HG03432 (cell line): ENCODE results near the gene SYNGR3.
A peak's percentile ranks its signal among the peaks of the same experiment; 100 is the strongest.
"Not testable (repeated sequence)": the region's sequence is repeated elsewhere in the genome, so short reads cannot be mapped to it uniquely, and the experiment has no call there.

Source experiments
- ATAC-seq: cut with Tn5 transposase; IDR thresholded peaks from one replicate; pipeline ENCODE4 v1.9.1; 2021; ENCODE audit warnings: mild to moderate bottlenecking, moderate library complexity; ENCODE audit not compliant: unreplicated experiment

SYNGR3 gene

DNA sequence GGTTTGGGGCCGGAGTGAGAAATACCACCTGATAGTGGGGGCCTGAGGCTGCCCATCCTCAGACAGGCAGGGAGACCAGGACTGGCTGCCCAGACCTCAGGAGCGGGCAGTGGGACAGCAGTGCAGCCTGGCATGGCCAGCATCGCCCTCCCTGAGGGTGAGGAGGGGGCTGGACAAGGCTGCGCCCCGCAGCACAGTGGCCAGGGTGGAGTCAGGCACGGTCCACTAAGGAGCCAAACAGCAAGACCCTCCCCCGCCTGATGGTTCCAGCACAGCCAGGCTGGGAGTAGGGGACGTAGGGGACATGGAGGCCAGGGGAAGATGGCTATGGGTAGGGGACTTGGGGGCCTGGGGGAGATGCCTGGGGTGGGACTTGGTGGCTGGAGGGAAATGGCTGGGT, 16.5 kb downstream of the SYNGR3 start:
- ATAC-seq = no peak

DNA sequence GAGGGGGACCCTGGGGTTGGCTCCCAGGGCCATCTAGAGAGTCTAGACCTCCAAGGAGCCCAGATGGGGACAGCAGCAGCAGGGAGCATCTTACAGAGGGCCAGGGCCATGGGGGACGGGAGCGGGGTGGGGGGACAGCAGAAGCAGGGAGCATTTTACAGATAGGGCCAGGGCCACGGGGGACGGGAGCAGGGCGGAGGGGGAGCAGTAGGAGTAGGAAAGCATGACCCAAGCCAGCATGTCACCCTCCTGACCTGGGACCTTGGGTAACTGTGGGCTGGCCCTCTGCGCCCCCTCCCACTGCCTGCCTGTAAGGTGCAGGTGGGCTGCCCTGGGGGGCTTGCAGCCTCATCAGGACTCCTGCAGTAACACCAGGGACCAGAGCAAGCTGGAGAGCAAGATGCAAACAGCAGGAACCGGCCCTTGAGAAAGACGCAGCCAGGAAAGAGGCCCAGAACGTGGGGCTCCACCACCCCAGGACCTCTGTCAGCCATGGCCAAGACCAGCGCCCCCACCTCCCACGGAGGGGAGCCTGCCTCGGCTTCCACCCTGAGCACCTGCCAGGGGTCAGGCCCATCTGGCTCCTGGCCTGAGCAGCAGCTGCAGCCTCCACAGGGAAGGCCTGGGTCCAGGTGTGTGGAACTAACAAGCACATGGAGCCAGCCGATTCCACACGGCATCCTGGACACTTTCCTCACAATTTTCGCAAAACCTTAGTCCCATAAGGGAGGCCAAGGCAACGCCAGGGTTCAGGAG, 17.5 kb downstream of the SYNGR3 start:
- no peak for ATAC-seq

DNA sequence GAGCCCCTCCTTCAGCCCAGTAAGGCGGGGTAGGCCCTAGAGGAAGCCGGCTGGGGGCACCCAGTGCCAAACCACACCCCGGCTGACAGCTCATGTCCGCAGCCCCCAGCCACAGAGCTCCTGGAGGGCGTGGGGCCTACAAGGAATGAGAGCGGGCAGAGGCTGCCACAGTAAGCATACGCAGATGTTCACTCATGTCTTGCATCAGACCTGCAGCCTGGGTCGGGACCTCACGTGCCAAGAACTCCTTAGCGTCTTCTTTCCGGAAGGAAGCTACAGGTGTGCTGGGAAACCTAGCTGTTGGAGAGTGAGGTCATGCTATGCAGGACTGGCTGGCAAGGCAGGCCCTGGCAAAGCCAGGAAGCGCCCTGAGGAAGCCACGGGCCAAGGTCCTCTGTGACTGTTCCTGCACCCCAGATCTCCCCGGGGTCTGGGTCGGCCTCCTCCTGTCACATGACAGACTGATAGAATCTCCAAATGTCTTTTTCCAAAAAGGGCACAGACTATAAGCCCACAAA, 18.3 kb downstream of the SYNGR3 start:
- ATAC-seq = no peak

DNA sequence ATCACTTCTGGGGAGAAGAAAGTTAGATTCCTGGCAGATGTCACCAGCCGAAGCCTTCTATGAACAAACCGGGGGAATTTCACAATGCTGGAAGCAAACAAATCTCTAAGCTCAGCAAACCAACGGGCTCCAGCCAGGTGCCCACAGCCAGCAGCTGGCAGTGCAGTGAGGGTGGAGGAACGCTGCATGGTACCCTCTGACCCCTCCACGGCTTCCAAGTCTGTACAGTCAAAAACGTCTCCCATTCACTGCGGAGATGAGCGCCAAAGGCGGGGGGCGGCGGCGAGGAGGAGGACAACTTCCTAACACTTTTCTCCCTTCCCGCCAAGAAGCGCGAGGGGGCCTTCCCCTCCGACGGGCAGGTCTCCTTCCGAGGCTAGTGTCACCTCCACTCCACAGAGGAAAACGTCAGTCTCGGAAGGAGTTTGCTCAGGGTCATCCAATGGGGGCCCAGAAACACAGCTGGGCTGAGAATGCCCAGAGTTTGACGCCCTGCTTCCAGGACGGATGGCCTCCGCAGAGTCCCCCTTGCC, 18.9 kb downstream of the SYNGR3 start:
- ATAC-seq = peak; percentile 9

DNA sequence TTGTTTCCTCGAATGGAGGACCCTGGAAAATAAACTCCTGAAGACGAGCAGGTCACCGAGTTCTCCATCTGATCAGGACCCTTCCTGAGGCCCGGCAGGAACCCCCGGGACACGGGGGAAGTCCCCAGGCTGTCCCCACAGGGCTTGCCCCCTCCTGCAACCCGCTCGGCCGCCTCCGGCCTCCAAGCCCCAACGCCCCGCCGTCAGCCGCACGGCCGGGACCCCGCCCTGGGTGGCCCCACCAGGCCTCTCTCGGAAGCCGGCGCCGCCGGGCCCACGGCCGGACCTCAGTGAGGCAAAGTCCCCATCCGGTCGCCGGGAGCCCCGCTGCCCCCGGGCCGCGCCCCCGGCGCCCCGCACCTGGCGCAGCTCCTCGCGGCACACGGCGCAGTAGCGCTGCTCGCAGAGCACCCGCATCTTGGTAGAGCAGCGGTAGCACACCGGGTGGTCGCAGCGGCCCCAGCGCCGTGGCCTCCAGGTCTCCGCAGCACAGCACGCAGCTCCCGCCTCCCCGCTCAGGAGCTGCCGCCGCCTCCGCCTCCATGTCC, 19.5 kb downstream of the SYNGR3 start:
- ATAC-seq = peak; percentile 32

DNA sequence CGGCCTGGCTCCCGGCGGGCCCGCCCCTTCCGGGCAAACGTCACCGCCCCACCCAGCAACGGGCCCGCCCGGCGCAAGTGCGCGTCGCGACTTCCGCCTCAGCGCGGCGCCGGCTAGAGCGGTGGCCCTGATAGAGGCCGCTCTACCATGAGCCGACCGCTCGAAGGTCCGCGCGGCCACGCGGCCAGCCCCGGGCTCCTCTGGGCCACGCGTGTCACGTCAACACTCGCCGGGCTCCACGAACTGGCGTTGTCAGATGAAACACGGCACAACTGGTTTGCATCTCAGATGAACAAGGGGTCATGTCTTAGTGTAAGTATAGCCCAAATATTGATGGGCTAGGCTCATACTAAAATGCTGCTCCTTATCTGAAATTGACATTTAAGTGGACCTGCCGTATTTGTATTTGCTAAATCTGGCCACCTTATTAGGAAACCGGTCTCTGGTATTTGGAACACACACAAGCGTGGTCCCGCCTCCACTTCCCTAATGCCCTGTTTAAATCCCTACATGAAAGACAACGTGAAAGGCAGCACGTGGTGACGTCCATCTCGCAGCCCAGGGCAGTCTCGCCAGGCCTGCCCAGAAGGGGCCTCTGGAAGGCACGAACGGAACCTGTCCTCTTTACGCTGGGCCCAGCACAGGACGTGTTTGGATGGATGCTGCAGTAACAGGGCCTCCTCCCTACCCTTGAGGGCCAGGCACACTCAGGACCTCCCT, 20.2 kb downstream of the SYNGR3 start, which contains the start of gene ZNF598:
Gene ZNF598 (minus strand): TSS at position 31 of the 720 bp plus-strand sequence.
- peak; percentile 84 for ATAC-seq

DNA sequence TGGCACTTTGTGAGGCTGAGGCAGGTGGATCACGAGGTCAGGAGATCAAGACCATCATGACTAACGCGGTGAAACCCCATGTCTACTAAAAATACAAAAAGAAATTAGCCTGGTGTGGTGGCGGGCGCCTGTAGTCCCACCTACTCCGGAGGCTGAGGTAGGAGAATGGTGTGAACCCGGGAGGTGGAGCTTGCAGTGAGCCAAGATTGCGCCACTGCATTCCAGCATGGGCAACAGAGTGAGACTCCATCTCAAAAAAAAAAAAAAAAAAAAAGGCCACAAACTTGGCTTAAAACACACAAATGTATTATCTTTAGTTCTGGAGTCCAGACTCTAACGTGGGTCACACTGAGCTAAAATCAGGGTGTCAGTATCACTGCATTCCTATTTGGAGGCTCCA, 22.0 kb downstream of the SYNGR3 start:
- ATAC-seq = not testable (repeated sequence)

DNA sequence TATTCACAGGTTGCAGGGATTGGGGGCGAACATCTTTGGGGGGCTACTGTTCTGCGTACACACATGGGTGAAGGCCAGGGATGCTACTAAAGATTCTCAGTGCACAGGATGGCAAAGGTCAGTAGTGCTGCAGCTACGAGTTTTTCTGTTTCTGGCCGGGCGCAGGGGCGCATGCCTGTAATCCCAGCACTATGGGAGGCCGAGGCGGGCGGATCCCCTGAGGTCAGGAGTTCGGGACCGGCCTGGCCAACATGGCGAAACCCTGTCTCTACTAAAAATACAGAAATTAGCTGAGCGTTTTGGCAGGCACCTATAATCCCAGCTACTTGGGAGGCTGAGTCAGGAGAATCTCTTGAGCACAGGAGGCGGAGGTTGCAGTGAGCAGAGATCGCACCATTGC, 23.8 kb downstream of the SYNGR3 start:
- ATAC-seq = no peak

DNA sequence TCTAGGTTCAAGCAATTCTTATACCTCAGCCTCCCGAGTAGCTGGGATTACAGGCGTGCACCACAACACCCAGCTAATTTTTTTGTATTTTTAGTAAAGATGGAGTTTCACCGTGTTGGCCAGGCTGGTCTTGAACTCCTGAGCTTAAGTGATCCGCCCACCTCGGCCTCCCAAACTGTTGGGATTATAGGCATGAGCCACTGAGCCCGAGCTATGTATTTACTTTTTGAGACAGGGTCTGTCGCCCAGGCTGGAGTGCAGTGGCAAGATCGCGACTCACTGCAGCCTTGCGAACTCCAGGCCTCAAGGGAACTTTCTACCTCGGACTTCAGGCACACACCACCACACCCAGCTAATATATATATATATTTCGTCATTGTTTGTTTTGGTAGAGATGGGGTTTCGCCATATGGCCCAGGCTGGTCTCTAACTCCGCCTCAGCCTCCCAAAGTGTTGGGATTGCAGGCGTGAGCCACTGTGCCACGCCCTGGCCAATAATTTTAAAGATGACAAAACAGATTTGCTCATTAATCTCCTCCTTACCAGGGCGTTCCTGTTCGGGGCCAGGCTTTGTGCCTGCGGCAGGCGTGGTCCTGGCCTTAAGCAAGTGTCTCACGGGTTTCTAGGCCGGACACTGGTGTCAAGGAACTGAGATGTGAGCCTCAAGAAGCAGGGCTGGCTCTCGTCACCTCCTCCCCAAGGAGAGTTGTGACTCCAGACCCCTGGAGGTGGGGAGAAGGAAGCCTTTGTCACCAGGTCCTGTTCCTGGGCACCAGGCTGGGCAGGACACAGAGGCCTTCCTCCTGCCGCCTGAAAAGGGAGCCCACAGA, 25.6 kb downstream of the SYNGR3 start:
- ATAC-seq = no peak

DNA sequence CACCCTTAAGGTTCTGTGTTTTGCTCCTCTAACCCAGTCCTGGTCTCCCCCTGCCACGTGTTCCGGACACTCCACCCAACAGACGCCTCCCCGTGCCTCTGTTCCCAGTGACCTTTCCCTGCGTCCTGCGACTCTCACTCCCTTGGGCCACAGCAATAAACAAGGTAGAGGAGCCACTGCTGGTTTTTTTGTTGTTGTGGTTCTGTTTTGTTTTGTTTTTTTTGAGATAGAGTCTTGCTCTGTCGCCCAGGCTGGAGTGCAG, 26.1 kb downstream of the SYNGR3 start:
- ATAC-seq = no peak

DNA sequence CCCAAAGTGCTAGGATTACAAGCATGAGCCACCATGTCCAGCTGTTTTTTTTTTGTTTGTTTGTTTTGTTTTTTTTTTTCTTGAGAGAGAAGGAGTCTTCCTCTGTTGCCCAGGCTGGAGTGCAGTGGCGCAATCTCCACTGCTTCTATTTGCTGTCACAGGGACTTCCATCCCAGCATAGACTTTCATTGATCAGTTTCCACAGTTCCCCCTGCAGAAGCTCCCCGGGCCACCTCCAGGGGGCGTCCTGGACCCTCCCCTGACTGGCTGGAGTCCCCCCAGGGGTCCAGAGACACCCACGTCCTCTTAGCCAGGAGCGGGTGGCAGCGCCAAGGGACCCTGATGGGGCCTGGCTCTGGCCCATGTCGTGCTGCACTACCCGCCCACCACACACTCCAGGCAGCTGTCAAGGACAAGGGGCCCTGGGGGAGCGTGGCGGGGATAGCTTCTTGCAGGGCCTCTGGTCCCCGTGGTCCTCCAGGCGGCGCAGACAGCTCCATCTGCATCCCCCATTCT, 26.7 kb downstream of the SYNGR3 start:
- no peak for ATAC-seq

DNA sequence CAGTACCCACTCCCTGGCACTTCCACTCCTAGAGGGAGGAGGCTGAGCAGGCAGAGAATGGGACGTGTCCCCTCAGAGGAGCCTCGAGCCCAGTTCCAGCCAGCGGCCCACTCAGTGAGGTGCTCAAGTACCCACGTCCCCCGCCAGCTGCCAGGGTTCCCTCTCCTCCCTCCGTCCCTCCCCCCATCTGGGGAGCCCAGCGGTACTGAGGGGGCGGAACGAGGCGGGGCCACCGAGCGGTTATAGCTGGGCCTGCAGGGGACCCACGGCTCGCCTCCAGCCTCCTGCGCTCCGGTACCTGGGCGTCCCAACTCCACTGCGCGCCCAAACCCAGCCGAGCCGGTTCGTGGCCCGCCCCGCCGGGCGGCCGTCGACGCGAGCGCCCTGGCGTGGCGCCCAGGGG, 29.7 kb downstream of the SYNGR3 start, which contains the start of gene NPW:
Gene NPW (plus strand): TSS at position 268 of the 403 bp plus-strand sequence.
- ATAC-seq = no peak

DNA sequence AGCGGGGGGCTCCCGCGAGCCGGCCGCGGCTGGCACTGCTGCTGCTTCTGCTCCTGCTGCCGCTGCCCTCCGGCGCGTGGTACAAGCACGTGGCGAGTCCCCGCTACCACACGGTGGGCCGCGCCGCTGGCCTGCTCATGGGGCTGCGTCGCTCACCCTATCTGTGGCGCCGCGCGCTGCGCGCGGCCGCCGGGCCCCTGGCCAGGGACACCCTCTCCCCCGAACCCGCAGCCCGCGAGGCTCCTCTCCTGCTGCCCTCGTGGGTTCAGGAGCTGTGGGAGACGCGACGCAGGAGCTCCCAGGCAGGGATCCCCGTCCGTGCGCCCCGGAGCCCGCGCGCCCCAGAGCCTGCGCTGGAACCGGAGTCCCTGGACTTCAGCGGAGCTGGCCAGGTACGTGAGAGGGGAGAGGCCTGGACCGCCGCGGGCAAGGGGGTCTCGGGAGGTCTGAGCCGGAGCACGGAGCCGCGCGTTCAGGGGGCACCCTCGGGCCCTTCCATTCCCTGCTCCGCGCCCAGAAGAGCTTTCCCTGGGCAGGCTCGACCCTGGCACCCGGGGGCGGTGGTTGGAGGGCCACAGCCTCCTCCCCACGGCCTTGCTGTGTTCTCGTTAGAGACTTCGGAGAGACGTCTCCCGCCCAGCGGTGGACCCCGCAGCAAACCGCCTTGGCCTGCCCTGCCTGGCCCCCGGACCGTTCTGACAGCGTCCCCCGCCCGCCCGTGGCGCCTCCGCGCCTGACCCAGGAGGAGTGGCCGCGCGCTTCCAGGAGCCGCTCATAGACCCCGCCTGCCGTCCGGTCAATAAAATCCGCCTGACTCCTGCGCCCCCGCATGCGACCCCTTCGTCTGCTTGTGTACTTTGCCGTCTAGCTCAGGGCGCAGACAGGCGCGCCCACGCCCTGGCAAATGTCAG, 30.4 kb downstream of the SYNGR3 start:
- no peak for ATAC-seq

DNA sequence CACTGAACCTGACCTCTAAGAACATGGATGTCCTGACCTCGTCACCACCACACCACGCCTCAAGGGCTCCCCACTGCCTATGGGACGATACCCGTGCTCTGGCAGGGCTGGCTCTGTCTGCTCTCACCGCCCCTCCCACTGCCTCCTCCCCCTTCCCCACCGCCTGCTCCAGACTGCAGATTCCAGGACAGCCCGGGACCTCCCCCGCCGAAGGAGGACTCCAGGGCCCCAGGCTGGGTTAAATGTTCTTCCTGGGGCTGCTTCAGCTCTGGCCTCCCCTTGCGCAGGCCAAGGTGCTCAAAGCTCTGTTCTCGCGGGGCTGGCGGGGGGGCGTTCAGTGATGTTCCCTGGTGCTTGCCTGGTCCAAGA, 32.9 kb downstream of the SYNGR3 start:
- ATAC-seq = no peak

DNA sequence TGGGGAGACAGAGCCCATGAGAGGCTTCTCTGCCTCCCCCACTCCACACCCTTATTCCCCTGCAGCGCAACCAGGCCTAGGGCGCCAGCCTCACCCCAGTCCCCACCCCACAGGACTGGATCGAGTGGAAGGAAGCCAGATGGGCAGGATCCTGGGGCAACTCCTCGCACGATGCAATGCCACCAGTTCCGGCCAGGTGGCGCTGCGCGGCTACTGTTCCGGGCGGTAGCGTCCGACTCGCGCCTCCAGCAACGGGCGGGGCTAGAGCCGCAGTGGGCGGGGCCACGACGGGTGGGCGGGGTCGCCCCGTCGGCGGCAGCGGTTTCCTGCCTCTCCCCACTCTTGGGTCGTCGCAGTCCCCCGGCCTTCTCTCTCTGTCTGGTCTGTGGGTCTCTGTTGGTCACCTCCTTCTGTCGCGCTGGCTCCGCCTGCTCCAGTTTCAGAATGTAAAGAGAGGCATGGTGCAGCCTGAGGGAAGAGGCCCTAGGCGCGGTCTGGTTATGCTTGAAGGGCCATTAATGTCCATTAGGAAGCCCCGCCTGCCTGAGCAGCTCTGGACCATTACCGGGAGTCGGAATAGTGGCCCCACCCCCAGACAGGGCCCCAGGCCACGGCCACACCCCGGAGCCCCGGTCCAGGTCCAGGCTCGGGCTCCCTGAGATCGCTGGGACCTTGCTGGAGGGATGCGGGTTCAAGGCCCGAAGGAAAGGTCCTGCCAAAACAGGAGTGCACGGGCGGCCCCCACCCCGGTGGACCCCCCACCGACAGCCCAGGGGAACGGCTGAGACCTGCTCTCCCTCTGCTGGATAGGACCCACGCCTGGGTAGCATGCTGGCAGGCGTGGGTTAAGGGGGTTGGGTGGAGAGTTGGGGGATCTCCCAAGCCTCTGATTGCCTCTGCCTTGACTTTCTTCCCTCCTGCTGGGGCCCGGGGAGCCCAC, 33.6 kb downstream of the SYNGR3 start:
- peak; percentile 81 for ATAC-seq

DNA sequence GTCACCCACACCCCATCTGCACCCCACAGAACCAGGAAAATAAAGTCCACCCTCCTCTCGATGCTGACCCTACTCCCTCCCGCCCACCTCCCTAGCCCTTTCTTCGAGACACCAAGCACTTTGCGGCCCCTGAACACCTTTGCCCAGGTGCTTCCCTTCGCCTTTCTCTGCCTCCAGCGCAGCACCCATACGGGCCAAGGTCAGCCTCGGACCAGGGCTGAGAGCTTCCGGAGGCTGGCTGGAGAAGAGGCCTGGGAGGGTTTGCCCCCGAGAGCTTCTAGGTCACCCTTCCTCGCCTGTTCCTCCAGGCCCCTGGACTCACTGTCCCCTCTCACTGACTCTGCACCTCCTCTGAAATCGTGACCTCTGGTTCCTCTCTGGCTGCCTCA, 34.3 kb downstream of the SYNGR3 start:
- no peak for ATAC-seq

DNA sequence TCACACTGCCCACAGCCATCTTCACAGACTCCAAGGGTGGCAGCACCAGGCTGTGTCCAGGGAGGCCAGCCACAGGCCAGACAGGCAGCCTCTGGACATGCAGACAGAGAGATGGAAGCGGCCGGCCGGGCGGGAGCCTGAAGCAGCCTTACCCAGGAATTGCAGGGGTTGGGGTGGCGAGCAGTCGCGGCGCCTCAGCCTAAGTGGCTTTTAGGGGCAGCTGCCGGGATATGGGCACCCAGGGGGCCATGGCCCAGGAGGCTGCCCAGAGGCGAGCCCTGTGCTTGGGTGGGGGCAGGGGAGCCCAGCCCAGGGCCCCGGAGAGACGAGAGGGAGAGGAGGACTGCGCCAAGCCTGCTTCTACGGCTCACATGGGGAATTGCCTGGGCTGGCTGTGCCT, 35.5 kb downstream of the SYNGR3 start:
- ATAC-seq = no peak

DNA sequence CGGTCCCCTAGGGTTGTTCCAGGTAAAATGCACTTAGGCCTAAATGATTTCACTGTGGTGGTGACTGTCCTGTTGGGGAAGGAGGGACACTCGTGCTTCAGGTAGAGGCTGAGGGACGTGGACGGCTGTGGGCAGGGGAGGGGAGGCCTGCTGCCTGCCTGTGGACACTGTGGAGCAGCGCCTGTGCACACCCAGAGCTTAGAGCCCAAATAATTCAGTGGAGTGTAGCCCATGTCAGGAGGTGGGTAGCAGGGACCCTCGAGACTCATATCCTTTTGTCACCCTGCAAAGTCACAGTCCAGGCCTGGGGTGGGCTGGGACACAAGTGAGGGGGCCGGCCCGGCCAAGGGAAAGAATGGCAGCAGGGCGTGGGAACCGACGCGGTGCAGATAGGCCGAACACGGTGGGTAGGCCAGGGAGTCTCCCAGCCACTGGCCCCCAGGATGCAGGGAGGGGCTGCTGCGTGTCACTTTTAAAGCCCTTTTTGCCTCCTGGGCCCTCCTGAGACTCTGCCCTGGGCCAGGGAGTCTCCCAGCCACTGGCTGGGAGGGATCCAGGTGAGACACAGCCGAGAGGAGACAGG, 36.2 kb downstream of the SYNGR3 start:
- no peak for ATAC-seq
